GM13977 (cell line): Measurements from ENCODE around the gene TBC1D22A.
"Not testable (repeated sequence)": the region's sequence is repeated elsewhere in the genome, so short reads cannot be mapped to it uniquely, and the experiment has no call there.

ENCODE experiments used
- DNase-seq: peaks from one replicate; pipeline ENCODE4 v3.0.0; 2012; ENCODE audit warnings: low spot score
- in situ Hi-C: fragments of 300-500 bp; cut with MboI; formaldehyde crosslinking; loops from one replicate; pipeline ENCODE4 v1.12.0; 2022; ENCODE audit warnings: low sequenced_read_pairs, low pct_unique_long_range_greater_than_20kb, mixed read lengths, inconsistent platforms; ENCODE audit not compliant: unreplicated experiment
- TF ChIP-seq, protein P1 (sequence below): IDR thresholded peaks from 2 replicates; pipeline ENCODE4 v1.5.1; 2012; ENCODE audit warnings: mild to moderate bottlenecking, control low read depth; ENCODE audit not compliant: insufficient read depth; ENCODE audit errors: extremely low read depth, missing control alignments

TBC1D22A gene

DNA sequence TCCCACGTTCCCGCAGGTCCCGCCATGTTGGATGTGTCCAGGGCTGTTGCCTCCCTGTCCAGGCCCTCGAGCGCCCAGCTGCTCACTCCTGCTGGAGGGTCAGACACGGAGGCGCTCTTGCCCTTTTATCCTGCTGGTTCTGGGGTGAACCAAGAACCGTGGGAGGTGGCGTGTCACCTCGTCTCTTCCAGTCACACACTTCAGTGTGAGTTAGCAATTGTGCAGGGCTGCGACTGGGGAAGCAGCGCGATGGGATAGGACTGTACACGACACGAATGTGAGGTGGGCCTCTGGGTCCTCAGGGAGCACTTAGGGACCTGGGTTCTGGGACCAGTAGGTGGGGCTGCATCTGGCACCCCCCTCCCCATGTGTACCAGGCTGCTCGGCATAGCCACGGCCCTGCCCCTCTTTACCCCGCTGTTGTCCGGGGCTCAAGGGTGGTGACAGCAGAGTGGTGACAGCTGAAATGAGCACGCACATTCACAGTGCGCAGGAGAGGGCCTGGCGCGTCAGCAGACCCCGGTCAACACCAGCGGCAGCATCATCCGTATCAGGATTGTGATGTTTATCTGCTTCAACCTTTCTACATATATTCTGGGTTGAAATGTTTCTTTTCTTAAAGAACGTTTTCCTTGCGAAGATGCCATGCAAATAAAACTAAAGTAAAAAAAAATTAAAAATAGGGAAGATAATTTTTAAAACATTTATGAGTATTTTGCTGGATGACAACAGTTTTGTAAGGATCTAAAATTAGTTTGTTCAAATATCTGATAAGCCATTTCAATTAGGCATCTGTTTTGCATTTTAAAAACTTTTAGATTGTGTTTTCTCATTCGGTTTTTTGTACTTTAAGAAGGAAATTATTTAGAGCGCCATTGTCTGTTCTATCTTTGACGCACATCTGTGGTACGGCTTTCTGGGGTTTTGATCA is 210.7 kb downstream of the TBC1D22A start:
- TF ChIP-seq, protein P1, sequence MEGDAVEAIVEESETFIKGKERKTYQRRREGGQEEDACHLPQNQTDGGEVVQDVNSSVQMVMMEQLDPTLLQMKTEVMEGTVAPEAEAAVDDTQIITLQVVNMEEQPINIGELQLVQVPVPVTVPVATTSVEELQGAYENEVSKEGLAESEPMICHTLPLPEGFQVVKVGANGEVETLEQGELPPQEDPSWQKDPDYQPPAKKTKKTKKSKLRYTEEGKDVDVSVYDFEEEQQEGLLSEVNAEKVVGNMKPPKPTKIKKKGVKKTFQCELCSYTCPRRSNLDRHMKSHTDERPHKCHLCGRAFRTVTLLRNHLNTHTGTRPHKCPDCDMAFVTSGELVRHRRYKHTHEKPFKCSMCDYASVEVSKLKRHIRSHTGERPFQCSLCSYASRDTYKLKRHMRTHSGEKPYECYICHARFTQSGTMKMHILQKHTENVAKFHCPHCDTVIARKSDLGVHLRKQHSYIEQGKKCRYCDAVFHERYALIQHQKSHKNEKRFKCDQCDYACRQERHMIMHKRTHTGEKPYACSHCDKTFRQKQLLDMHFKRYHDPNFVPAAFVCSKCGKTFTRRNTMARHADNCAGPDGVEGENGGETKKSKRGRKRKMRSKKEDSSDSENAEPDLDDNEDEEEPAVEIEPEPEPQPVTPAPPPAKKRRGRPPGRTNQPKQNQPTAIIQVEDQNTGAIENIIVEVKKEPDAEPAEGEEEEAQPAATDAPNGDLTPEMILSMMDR = no peak
- no peak for DNase-seq
- in situ Hi-C loops = no loop called here

- in situ Hi-C loops = no loop called here
- no peak for DNase-seq
Observed at GRCh38 chr22:46974077-46974476, 211.6 kb downstream of the TBC1D22A start.

DNA sequence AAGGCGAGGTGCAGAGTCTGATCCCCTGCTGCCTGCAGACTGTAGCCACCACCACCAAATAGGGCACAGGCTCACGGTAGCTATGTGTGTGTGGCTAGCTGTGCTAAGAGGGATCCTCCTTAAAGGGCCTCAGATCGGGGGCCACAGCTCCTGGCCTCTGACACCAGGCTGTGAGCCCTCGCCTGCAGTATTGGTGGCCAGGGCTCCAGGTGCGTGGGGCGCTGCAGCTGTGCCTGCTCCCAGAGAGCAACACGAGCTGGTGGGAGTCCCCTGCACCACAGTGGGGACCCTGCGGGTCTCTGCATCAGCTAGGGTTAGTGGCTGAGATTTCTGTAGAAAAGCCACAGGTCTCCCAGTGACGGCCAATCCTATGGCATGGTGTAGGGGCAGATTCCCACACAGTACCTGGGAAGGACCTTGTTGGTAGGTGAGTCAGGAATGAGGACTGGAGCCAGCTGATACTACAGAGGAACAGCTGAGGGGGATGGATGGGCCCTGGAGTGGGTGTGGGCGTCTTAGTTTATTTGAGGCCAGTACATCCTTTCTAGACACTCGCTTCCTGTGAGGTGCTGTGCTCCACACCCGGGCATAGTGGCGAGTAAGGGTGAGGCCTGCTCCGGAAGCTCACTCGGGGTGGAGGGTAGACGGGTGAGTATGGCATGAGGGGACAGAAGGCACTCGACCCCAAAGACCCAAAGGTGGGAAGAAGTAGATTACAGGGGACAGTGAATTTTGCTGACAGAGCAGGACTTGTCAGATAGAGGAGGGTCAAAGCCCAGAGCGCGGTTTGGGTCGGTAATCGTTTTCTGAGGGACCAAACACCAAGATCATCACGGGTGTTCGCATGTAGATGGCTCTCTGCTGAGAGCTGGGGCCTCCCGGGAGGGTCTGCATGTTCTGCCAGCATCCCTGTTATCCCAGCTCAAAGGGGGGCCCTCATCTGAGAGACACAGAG is 212.5 kb downstream of the TBC1D22A start:
- TF ChIP-seq, protein P1 = no peak
- in situ Hi-C loops = no loop called here
- DNase-seq = no peak

More at GRCh38 chr22:46974077-46974476, 211.6 kb downstream of the TBC1D22A start:
- TF ChIP-seq, protein P1 = no peak

GRCh38 chr22:46976143-46976542 is 213.7 kb downstream of the TBC1D22A start:
- in situ Hi-C loops = no loop called here

DNA sequence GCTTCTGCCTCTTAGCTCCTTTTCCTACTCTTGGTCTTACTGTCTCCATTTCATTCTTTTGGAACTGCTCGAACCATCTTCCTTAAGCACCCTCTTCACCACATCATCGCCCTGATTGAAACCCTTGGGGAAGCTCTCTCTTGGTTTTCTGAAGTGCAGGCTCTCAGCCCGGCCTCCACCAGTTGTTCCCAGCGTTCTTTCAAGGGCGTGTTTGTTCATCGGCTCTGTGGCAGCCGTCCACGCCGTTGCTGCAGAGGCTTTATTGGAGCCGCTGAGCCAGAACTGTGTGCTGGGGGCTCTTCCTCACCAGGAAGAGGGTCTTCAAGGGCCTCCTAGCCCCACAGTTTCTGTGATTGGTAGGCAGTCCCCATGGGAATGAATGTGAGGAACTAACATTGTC is 214.1 kb downstream of the TBC1D22A start:
- in situ Hi-C loops = no loop called here
- DNase-seq = no peak
- TF ChIP-seq, protein P1 = no peak

More at GRCh38 chr22:46976143-46976542, 213.7 kb downstream of the TBC1D22A start:
- TF ChIP-seq, protein P1 = no peak
- no peak for DNase-seq

DNA sequence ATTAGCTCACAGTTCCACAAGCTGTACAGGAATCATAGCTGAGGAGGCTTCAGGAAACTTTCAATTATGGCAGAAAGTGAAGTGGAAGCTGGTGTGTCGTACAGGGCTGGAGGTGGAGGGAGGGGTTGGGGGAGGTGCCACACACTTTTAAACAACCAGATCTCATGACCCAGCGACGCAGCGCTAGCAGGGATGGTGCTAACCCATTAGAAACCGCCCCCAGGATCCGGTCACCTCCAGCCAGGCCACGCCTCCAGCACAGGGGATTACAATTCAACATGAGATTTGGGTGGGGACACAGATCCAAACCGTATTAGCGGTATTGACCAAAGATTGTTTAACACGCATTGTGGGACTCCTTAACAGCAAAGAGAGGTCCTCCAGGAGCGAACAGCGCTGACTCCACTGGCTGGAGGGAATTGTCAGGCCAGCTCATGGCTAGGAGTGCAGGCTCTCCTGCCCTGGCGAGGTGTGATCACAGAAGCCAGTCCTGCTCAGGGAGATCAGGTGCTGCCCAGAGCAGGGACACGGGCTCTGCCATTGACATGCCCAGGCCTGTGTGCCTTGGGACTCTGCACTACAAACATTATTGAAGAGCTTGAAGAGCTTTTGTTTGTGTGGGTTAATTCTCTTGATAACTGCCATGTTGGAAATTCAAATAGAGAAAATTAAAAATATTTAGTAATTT is 215.3 kb downstream of the TBC1D22A start:
- TF ChIP-seq, protein P1 = no peak
- in situ Hi-C loops = no loop called here
- DNase-seq = no peak

GRCh38 chr22:46978668-46979067 is 216.2 kb downstream of the TBC1D22A start:
- DNase-seq, in situ Hi-C loops: not testable (repeated sequence)
